ENCODE measurements around the gene TAC4.
"Not testable (repeated sequence)": the region's sequence is repeated elsewhere in the genome, so short reads cannot be mapped to it uniquely, and the experiment has no call there.

TAC4 gene

GRCh38 chr17:49832840-49833599, 14.8 kb downstream of the TAC4 start:
- H3K4me3 ChIP-seq (ENCODE audit: low read depth in 1 of 2, low read length in 2 of 2), result no peak overlapping the region
- H3K9ac ChIP-seq (ENCODE audit: low read depth in 1 of 2, low read length in 2 of 2), result no peak overlapping the region
- no peaks in the 10 kb centered on the region for H3K9me3 ChIP-seq (ENCODE audit: control insufficient read depth in 1 of 2, low read length in 2 of 2)
- no peaks in the 10 kb centered on the region for H3K27me3 ChIP-seq (ENCODE audit: control insufficient read depth in 1 of 2, insufficient read depth in 2 of 2, low read length in 2 of 2)
- no peak overlapping the region for H3K27ac ChIP-seq (ENCODE audit: low read depth, low read length)
- peaks cover 32 to 45% of the 10 kb centered on the region in 2 donors for H3K36me3 ChIP-seq (ENCODE audit: control insufficient read depth in 1 of 2, insufficient read depth in 2 of 2, low read length in 2 of 2)
- H3K4me1 ChIP-seq (ENCODE audit: control insufficient read depth in 1 of 2, insufficient read depth in 2 of 2, low read length in 2 of 2), result peaks cover 0 to 5% of the 10 kb centered on the region in 2 donors

DNA sequence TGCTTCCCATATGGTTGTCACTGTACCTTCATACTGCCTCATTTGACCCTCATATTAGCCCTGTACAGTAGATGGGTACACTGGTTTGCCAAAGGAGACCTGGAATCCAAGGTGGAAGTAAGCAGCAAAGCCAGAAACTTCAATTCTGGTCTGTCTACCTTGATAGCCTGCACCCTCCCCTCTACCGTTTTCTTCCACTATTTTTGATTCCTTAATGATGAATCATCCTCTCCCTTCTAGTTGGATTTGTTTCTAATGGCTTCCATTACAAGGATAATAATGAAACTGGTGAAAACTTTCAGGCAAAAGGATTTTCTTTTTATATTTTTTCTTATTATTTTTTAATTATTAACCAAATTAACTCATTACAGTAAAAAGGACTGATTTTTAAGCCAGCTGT, 17.3 kb downstream of the TAC4 start:
- peaks cover 31 to 69% of the 10 kb centered on the region in 2 donors for H3K36me3 ChIP-seq (ENCODE audit: control insufficient read depth in 1 of 2, insufficient read depth in 2 of 2, low read length in 2 of 2)
- H3K9me3 ChIP-seq (ENCODE audit: control insufficient read depth in 1 of 2, low read length in 2 of 2), result no peaks in the 10 kb centered on the region
- H3K4me3 ChIP-seq (ENCODE audit: low read depth in 1 of 2, low read length in 2 of 2), result no peak overlapping the region
- no peaks in the 10 kb centered on the region for H3K27me3 ChIP-seq (ENCODE audit: control insufficient read depth in 1 of 2, insufficient read depth in 2 of 2, low read length in 2 of 2)
- no peak overlapping the region for H3K9ac ChIP-seq (ENCODE audit: low read depth in 1 of 2, low read length in 2 of 2)
- no peak overlapping the region for H3K27ac ChIP-seq (ENCODE audit: low read depth, low read length)
- H3K4me1 ChIP-seq (ENCODE audit: control insufficient read depth in 1 of 2, insufficient read depth in 2 of 2, low read length in 2 of 2), result no peaks in the 10 kb centered on the region

- Histone ChIP-seq H3K36me3 (ENCODE audit: control insufficient read depth in 1 of 2, insufficient read depth in 2 of 2, low read length in 2 of 2) (peaks cover 32 to 76% of the 10 kb centered on the region in 2 donors), H3K4me3 (ENCODE audit: low read depth in 1 of 2, low read length in 2 of 2) (no peak overlapping the region), H3K27ac (ENCODE audit: low read depth, low read length) (no peak overlapping the region), H3K9me3 (ENCODE audit: control insufficient read depth in 1 of 2, low read length in 2 of 2) (no peaks in the 10 kb centered on the region), H3K4me1 (ENCODE audit: control insufficient read depth in 1 of 2, insufficient read depth in 2 of 2, low read length in 2 of 2) (no peaks in the 10 kb centered on the region), H3K9ac (ENCODE audit: low read depth in 1 of 2, low read length in 2 of 2) (no peak overlapping the region), H3K27me3 (ENCODE audit: control insufficient read depth in 1 of 2, insufficient read depth in 2 of 2, low read length in 2 of 2) (no peaks in the 10 kb centered on the region)
These were observed 18.8 kb downstream of the TAC4 start for GRCh38 chr17:49829026-49829425.

GRCh38 chr17:49828325-49828724, 19.5 kb downstream of the TAC4 start:
- not testable (repeated sequence) for H3K9me3 ChIP-seq (ENCODE audit: control insufficient read depth in 1 of 2, low read length in 2 of 2); H3K27me3 ChIP-seq (ENCODE audit: control insufficient read depth in 1 of 2, insufficient read depth in 2 of 2, low read length in 2 of 2); H3K9ac ChIP-seq (ENCODE audit: low read depth in 1 of 2, low read length in 2 of 2); H3K4me3 ChIP-seq (ENCODE audit: low read depth in 1 of 2, low read length in 2 of 2); H3K4me1 ChIP-seq (ENCODE audit: control insufficient read depth in 1 of 2, insufficient read depth in 2 of 2, low read length in 2 of 2); H3K27ac ChIP-seq (ENCODE audit: low read depth, low read length)
- H3K36me3 ChIP-seq (ENCODE audit: control insufficient read depth in 1 of 2, insufficient read depth in 2 of 2, low read length in 2 of 2), result peaks cover 32 to 76% of the 10 kb centered on the region in 2 donors

- Histone ChIP-seq H3K9ac (ENCODE audit: low read depth in 1 of 2, low read length in 2 of 2) (no peak overlapping the region), H3K27me3 (ENCODE audit: control insufficient read depth in 1 of 2, insufficient read depth in 2 of 2, low read length in 2 of 2) (no peaks in the 10 kb centered on the region), H3K4me3 (ENCODE audit: low read depth in 1 of 2, low read length in 2 of 2) (no peak overlapping the region), H3K36me3 (ENCODE audit: control insufficient read depth in 1 of 2, insufficient read depth in 2 of 2, low read length in 2 of 2) (peaks cover 40 to 93% of the 10 kb centered on the region in 2 donors), H3K4me1 (ENCODE audit: control insufficient read depth in 1 of 2, insufficient read depth in 2 of 2, low read length in 2 of 2) (peaks cover 0 to 5% of the 10 kb centered on the region in 2 donors), H3K9me3 (ENCODE audit: control insufficient read depth in 1 of 2, low read length in 2 of 2) (no peaks in the 10 kb centered on the region), H3K27ac (ENCODE audit: low read depth, low read length) (no peak overlapping the region)
These were observed 22.2 kb downstream of the TAC4 start for GRCh38 chr17:49825645-49826044.

DNA sequence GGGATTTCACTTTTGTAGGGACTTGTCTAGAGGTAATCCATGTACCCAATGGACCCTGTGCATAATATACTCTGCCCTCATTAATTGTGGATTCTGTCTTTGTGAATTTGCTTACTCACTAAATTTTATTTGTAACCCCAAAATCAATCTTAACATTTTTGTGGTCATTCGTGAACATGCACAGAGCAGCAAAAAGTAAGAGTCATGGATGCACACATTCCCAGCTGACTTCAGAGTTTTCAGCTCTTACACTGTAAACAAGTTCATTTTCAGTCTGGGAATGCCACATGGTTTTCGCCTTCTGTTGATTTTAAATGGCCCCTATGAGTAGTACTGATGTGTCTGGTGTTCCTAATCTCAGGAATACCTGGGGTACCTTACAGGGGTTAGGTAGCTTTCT, 24.3 kb downstream of the TAC4 start:
- H3K4me1 ChIP-seq (ENCODE audit: control insufficient read depth in 1 of 2, insufficient read depth in 2 of 2, low read length in 2 of 2), result peaks cover 0 to 5% of the 10 kb centered on the region in 2 donors
- peaks cover 38 to 86% of the 10 kb centered on the region in 2 donors for H3K36me3 ChIP-seq (ENCODE audit: control insufficient read depth in 1 of 2, insufficient read depth in 2 of 2, low read length in 2 of 2)
- no peak overlapping the region for H3K27ac ChIP-seq (ENCODE audit: low read depth, low read length)
- no peak overlapping the region for H3K9ac ChIP-seq (ENCODE audit: low read depth in 1 of 2, low read length in 2 of 2)
- H3K9me3 ChIP-seq (ENCODE audit: control insufficient read depth in 1 of 2, low read length in 2 of 2), result no peaks in the 10 kb centered on the region
- H3K27me3 ChIP-seq (ENCODE audit: control insufficient read depth in 1 of 2, insufficient read depth in 2 of 2, low read length in 2 of 2), result no peaks in the 10 kb centered on the region
- no peak overlapping the region for H3K4me3 ChIP-seq (ENCODE audit: low read depth in 1 of 2, low read length in 2 of 2)

DNA sequence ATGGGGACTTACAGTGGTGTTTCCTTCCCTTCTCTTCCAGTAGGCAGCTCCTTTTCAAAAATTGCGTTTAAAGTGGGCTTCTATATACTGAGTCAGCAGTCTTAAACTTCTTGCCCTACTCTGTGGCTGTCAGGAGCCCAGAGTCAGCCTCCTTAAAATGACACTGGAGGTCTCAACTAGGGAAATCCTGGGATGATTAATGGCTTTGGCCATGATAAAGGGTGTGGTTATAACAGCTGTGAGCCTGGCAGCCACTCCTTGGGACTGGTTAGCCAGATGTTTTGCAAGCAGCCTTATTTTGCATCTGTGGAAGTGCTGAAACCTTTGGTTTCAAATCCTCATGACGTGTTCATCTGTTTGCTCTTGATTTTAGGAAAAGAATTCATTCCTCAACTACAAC, 25.0 kb downstream of the TAC4 start:
- H3K4me3 ChIP-seq (ENCODE audit: low read depth in 1 of 2, low read length in 2 of 2), result no peak overlapping the region
- no peak overlapping the region for H3K27ac ChIP-seq (ENCODE audit: low read depth, low read length)
- H3K27me3 ChIP-seq (ENCODE audit: control insufficient read depth in 1 of 2, insufficient read depth in 2 of 2, low read length in 2 of 2), result no peaks in the 10 kb centered on the region
- no peak overlapping the region for H3K9ac ChIP-seq (ENCODE audit: low read depth in 1 of 2, low read length in 2 of 2)
- H3K4me1 ChIP-seq (ENCODE audit: control insufficient read depth in 1 of 2, insufficient read depth in 2 of 2, low read length in 2 of 2), result peaks cover 0 to 5% of the 10 kb centered on the region in 2 donors
- H3K9me3 ChIP-seq (ENCODE audit: control insufficient read depth in 1 of 2, low read length in 2 of 2), result no peaks in the 10 kb centered on the region
- H3K36me3 ChIP-seq (ENCODE audit: control insufficient read depth in 1 of 2, insufficient read depth in 2 of 2, low read length in 2 of 2), result peaks cover 44 to 86% of the 10 kb centered on the region in 2 donors

- H3K9me3 ChIP-seq (ENCODE audit: control insufficient read depth in 1 of 2, low read length in 2 of 2), result no peaks in the 10 kb centered on the region
- peaks cover 0 to 5% of the 10 kb centered on the region in 2 donors for H3K4me1 ChIP-seq (ENCODE audit: control insufficient read depth in 1 of 2, insufficient read depth in 2 of 2, low read length in 2 of 2)
- no peaks in the 10 kb centered on the region for H3K27me3 ChIP-seq (ENCODE audit: control insufficient read depth in 1 of 2, insufficient read depth in 2 of 2, low read length in 2 of 2)
- peaks cover 48 to 86% of the 10 kb centered on the region in 2 donors for H3K36me3 ChIP-seq (ENCODE audit: control insufficient read depth in 1 of 2, insufficient read depth in 2 of 2, low read length in 2 of 2)
- H3K27ac ChIP-seq (ENCODE audit: low read depth, low read length), result no peak overlapping the region
- H3K4me3 ChIP-seq (ENCODE audit: low read depth in 1 of 2, low read length in 2 of 2), result no peak overlapping the region
- H3K9ac ChIP-seq (ENCODE audit: low read depth in 1 of 2, low read length in 2 of 2), result no peak overlapping the region
These were observed 26.0 kb downstream of the TAC4 start for GRCh38 chr17:49821916-49822315.

DNA sequence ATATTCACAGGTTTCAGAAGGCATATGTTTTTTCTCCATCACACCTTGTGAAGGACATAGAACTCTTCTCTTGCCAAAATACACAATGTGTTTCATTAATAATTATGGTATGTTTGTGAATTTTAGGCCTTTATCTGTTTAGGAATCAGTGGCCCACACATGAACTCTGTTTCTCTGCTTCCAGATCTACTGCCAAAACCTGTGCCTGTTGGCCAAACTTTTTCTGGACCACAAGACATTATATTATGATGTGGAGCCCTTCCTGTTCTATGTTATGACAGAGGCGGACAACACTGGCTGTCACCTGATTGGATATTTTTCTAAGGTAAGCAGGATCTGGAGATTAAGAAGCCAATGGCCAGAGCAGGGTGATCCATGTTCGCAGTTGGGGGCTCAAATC, 26.4 kb downstream of the TAC4 start:
- Histone ChIP-seq H3K27me3 (ENCODE audit: control insufficient read depth in 1 of 2, insufficient read depth in 2 of 2, low read length in 2 of 2) (no peaks in the 10 kb centered on the region), H3K9ac (ENCODE audit: low read depth in 1 of 2, low read length in 2 of 2) (no peak overlapping the region), H3K36me3 (ENCODE audit: control insufficient read depth in 1 of 2, insufficient read depth in 2 of 2, low read length in 2 of 2) (peaks cover 48 to 86% of the 10 kb centered on the region in 2 donors), H3K9me3 (ENCODE audit: control insufficient read depth in 1 of 2, low read length in 2 of 2) (no peaks in the 10 kb centered on the region), H3K4me1 (ENCODE audit: control insufficient read depth in 1 of 2, insufficient read depth in 2 of 2, low read length in 2 of 2) (peaks cover 0 to 5% of the 10 kb centered on the region in 2 donors), H3K4me3 (ENCODE audit: low read depth in 1 of 2, low read length in 2 of 2) (no peak overlapping the region), H3K27ac (ENCODE audit: low read depth, low read length) (no peak overlapping the region)

DNA sequence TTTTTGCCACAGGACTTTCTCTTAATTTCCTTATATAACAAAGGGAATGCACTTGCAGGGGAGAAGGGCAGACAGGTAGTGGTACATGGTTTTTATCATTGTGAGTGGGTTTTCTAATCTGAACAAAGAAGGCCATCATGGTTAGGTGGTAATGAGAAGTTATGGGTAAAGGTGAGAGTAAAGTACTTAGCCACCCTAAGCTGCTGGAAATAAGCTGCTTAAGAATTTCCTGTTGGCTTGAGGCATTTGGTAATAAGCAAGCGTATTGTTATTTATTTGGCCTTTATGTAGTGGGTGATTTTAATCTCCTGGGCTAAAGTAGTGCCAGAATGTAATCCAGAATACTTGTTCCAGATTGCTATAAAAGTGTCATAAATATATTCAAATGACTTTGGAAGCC, 27.1 kb downstream of the TAC4 start:
- H3K9me3 ChIP-seq (ENCODE audit: control insufficient read depth in 1 of 2, low read length in 2 of 2), result no peaks in the 10 kb centered on the region
- H3K4me1 ChIP-seq (ENCODE audit: control insufficient read depth in 1 of 2, insufficient read depth in 2 of 2, low read length in 2 of 2), result peaks cover 0 to 5% of the 10 kb centered on the region in 2 donors
- H3K9ac ChIP-seq (ENCODE audit: low read depth in 1 of 2, low read length in 2 of 2), result no peak overlapping the region
- H3K27me3 ChIP-seq (ENCODE audit: control insufficient read depth in 1 of 2, insufficient read depth in 2 of 2, low read length in 2 of 2), result no peaks in the 10 kb centered on the region
- peaks cover 44 to 86% of the 10 kb centered on the region in 2 donors for H3K36me3 ChIP-seq (ENCODE audit: control insufficient read depth in 1 of 2, insufficient read depth in 2 of 2, low read length in 2 of 2)
- no peak overlapping the region for H3K27ac ChIP-seq (ENCODE audit: low read depth, low read length)
- no peak overlapping the region for H3K4me3 ChIP-seq (ENCODE audit: low read depth in 1 of 2, low read length in 2 of 2)
